ENCODE results near the gene TPGS2. TPM values are rescaled to one million over a fixed set of nuclear protein-coding genes. Genes with fewer than 3 reads are reported as not detected.
A peak's percentile ranks its signal among the peaks of the same experiment; 100 is the strongest.

TPGS2 gene
- total RNA-seq, 1 donor from 2014 or later = 129 TPM

GRCh38 chr18:36780748-36781147 is 48.1 kb downstream of the TPGS2 start:
- H3K27ac Mint-ChIP-seq = no peak overlapping the region
- no peak overlapping the region for H3K4me3 Mint-ChIP-seq (ENCODE audit: low read depth)
- no peaks in the 10 kb centered on the region for H3K9me3 Mint-ChIP-seq (ENCODE audit: low read depth)
- H3K27me3 Mint-ChIP-seq = peaks cover under 1% of the 10 kb centered on the region
- H3K36me3 Mint-ChIP-seq (ENCODE audit: insufficient read depth) = peaks cover 2% of the 10 kb centered on the region
- TF ChIP-seq, protein P1, sequence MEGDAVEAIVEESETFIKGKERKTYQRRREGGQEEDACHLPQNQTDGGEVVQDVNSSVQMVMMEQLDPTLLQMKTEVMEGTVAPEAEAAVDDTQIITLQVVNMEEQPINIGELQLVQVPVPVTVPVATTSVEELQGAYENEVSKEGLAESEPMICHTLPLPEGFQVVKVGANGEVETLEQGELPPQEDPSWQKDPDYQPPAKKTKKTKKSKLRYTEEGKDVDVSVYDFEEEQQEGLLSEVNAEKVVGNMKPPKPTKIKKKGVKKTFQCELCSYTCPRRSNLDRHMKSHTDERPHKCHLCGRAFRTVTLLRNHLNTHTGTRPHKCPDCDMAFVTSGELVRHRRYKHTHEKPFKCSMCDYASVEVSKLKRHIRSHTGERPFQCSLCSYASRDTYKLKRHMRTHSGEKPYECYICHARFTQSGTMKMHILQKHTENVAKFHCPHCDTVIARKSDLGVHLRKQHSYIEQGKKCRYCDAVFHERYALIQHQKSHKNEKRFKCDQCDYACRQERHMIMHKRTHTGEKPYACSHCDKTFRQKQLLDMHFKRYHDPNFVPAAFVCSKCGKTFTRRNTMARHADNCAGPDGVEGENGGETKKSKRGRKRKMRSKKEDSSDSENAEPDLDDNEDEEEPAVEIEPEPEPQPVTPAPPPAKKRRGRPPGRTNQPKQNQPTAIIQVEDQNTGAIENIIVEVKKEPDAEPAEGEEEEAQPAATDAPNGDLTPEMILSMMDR (IDR thresholded peaks at IDR 0.05; ENCODE audit: unreplicated experiment) = no peak
- no peak for DNase-seq (ENCODE audit: low spot score, unreplicated experiment)
- H3K4me1 Mint-ChIP-seq (ENCODE audit: low read depth) = peaks cover 2% of the 10 kb centered on the region

DNA sequence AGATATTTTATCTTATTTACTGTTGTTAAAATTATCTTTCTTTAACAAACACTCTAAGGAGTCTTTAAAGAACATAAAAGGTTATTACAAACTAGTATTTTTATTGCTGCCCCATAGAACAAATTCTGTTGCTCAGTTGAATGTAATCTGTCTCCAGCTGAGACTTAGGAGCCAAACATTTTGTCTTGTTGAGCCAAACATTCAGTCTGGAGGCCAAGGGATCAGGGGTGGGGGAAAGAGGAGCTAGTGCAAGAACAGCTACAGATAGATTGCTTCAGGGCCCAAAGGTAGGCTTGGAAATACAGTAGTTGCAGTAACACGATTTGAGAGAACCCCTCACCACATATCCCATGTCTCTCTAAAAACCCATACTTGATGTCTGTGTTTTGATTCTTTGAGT is 51.2 kb downstream of the TPGS2 start:
- H3K4me3 Mint-ChIP-seq (ENCODE audit: low read depth) = no peak overlapping the region
- peaks cover 4% of the 10 kb centered on the region for H3K4me1 Mint-ChIP-seq (ENCODE audit: low read depth)
- H3K36me3 Mint-ChIP-seq (ENCODE audit: insufficient read depth) = no peaks in the 10 kb centered on the region
- TF ChIP-seq, protein P1 (IDR thresholded peaks at IDR 0.05; ENCODE audit: unreplicated experiment) = no peak
- H3K27me3 Mint-ChIP-seq = peaks cover 5% of the 10 kb centered on the region
- no peak overlapping the region for H3K27ac Mint-ChIP-seq
- no peaks in the 10 kb centered on the region for H3K9me3 Mint-ChIP-seq (ENCODE audit: low read depth)
- no peak for DNase-seq (ENCODE audit: low spot score, unreplicated experiment)

DNA sequence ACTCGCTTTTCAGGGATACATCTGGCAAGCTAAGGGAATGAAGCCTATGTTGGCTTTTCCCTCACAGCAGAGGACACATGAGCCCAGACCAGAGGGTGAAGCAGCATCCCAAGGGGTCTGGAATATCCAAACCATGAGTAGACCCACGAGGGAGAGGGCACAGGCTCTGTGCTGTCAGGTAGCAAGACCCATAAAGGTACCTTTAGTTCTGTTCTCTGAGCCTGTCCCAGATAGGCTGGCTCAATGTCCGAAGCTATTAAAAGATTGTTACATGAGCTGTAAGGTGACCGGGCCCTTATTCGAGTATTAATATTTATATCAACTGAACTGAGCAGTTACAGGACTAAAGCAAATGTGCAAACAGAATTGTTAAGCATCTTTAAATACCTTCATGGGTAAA is 52.2 kb downstream of the TPGS2 start:
- no peak for DNase-seq (ENCODE audit: low spot score, unreplicated experiment)
- Mint-ChIP-seq H3K27me3 (peaks cover 5% of the 10 kb centered on the region), H3K9me3 (ENCODE audit: low read depth) (no peaks in the 10 kb centered on the region), H3K36me3 (ENCODE audit: insufficient read depth) (no peaks in the 10 kb centered on the region), H3K27ac (no peak overlapping the region), H3K4me3 (ENCODE audit: low read depth) (no peak overlapping the region), H3K4me1 (ENCODE audit: low read depth) (peaks cover 8% of the 10 kb centered on the region)
- TF ChIP-seq, protein P1 (IDR thresholded peaks at IDR 0.05; ENCODE audit: unreplicated experiment) = no peak

- H3K4me3 Mint-ChIP-seq (ENCODE audit: low read depth) = no peak overlapping the region
- H3K27ac Mint-ChIP-seq = no peak overlapping the region
- no peaks in the 10 kb centered on the region for H3K9me3 Mint-ChIP-seq (ENCODE audit: low read depth)
- peaks cover 8% of the 10 kb centered on the region for H3K4me1 Mint-ChIP-seq (ENCODE audit: low read depth)
- TF ChIP-seq, protein P1 (IDR thresholded peaks at IDR 0.05; ENCODE audit: unreplicated experiment) = no peak
- DNase-seq (ENCODE audit: low spot score, unreplicated experiment) = no peak
- no peaks in the 10 kb centered on the region for H3K36me3 Mint-ChIP-seq (ENCODE audit: insufficient read depth)
- peaks cover 5% of the 10 kb centered on the region for H3K27me3 Mint-ChIP-seq
These were observed 53.4 kb downstream of the TPGS2 start for GRCh38 chr18:36775396-36775795.

GRCh38 chr18:36772241-36772723 is 56.5 kb downstream of the TPGS2 start:
- H3K27ac Mint-ChIP-seq = peak overlapping the region; percentile 49

More at GRCh38 chr18:36772241-36772723, 56.5 kb downstream of the TPGS2 start:
- Mint-ChIP-seq H3K36me3 (ENCODE audit: insufficient read depth) (no peaks in the 10 kb centered on the region), H3K4me3 (ENCODE audit: low read depth) (no peak overlapping the region), H3K4me1 (ENCODE audit: low read depth) (peaks cover 9% of the 10 kb centered on the region), H3K9me3 (ENCODE audit: low read depth) (no peaks in the 10 kb centered on the region), H3K27me3 (peaks cover 5% of the 10 kb centered on the region)
- no peak for DNase-seq (ENCODE audit: low spot score, unreplicated experiment)
- TF ChIP-seq, protein P1 (IDR thresholded peaks at IDR 0.05; ENCODE audit: unreplicated experiment) = no peak

Measured in progenitor cell of endocrine pancreas (in vitro differentiated cells).